GM10266 (cell line): ENCODE results near the gene LBX1.

Source experiments
- DNase-seq: peaks from one replicate; pipeline ENCODE4 v3.0.0; 2012; ENCODE audit errors: extremely low spot score
- CTCF ChIP-seq: IDR thresholded peaks from 2 replicates; pipeline ENCODE4 v1.5.1; 2012; ENCODE audit warnings: mild to moderate bottlenecking, low read depth; ENCODE audit not compliant: control insufficient read depth, insufficient read depth; ENCODE audit errors: missing control alignments

The LBX1 gene

GRCh38 chr10:101233863-101234262 is 4.6 kb upstream of the LBX1 start:
- DNase-seq: no peak

GRCh38 chr10:101233443-101233842 is 4.2 kb upstream of the LBX1 start:
- no peak for TF ChIP-seq CTCF
- no peak for DNase-seq

More at GRCh38 chr10:101233863-101234262, 4.6 kb upstream of the LBX1 start:
- no peak for TF ChIP-seq CTCF

GRCh38 chr10:101231912-101232689 is 2.8 kb upstream of the LBX1 start:
- TF ChIP-seq CTCF: no peak
- DNase-seq: no peak

GRCh38 chr10:101231092-101231491 is 1.8 kb upstream of the LBX1 start:
- no peak for DNase-seq
- TF ChIP-seq CTCF: no peak

- DNase-seq: no peak
- TF ChIP-seq CTCF: no peak
Observed at GRCh38 chr10:101230183-101230917, 1.1 kb upstream of the LBX1 start.

- TF ChIP-seq CTCF: no peak
- no peak for DNase-seq
Observed at GRCh38 chr10:101228966-101229265, 347 bp downstream of the LBX1 start.
